ENCODE results near the gene NAPG.

DNA sequence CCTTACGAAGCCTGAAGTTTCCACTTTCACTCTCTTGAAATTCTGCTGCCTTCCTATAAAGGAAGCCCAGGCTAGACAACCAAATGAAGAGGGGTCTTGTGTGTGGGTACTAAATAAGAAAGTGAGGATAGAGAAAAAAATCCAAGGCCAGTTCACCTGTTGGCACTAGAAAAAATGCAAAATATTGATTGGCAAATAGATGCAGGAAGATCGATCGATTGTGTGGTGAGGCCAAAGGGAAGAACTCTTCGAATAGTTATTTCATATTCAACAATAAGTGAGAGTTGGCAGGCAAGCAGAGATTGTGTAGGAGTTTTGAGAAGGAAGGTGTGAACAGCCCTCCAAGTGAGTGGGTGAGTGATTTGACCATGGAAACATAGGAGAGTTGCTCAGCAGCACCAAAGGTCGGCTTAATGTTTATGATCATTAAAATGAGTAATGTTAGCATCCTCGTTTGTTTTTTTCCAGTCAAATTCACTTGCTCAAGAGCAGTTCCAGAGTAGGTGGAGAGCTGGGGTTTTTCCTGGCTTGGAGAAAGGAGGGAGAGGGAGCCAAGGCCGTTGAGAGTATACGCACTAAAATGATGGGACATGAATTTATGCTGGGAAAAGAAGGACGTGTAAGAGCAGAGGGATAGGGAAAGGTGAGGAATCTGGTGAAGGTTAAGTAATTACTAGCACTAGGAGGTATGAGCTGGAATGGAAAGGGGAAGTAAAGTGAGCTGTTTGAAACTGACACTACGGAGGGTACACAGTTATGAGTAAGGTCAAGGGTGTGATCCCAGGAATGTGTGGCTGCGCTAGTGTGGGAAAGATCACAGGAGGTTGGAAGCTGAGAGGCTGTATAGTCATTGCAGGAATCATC lies 1.1 kb upstream of the NAPG start:
- TF ChIP-seq POLR2A (IDR thresholded peaks at IDR 0.05; ENCODE audit: low read depth, low read length) (no peak), SPI1 (IDR thresholded peaks at IDR 0.05; ENCODE audit: low read depth, low read length) (no peak)
